ENCODE measurements around the gene PHACTR3.

DNA sequence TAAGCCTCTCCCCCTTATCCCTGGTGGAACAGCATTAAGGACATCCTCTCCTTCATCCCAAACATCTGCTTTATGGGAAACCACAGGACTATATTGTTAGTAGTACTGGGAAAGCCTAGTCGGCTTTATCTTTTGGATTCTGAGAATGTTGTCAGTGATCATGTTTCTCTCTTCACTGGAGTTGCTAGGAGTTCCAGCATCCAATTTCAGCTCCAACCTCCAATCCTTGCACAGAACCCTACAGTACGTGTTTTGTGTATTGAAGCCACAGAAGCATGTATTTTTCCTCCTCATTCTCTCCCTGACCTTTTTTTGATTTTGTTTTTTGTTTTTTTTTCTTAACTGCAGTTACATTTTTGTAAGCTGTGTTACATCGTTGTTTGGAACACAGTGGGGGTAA is 84.0 kb downstream of the PHACTR3 start:
- TF ChIP-seq POLR2A (IDR thresholded peaks at IDR 0.05) = no peak
- TF ChIP-seq CTCF (IDR thresholded peaks at IDR 0.05) = no peak

Data from tibial nerve (tissue), 3 donors.